8988T (cell line): Measurements from ENCODE around the gene RGS7.
A peak's percentile ranks its signal among the peaks of the same experiment; 100 is the strongest.
"Not testable (repeated sequence)": the region's sequence is repeated elsewhere in the genome, so short reads cannot be mapped to it uniquely, and the experiment has no call there.

Experiments used
- DNase-seq: peaks from one replicate; pipeline ENCODE4 v3.0.0; 2011

The RGS7 gene

GRCh38 chr1:240816472-240816871 lies 540.5 kb downstream of the RGS7 start:
- DNase-seq = no peak

- no peak for DNase-seq
Observed at GRCh38 chr1:240813720-240814119, 543.3 kb downstream of the RGS7 start.

DNA sequence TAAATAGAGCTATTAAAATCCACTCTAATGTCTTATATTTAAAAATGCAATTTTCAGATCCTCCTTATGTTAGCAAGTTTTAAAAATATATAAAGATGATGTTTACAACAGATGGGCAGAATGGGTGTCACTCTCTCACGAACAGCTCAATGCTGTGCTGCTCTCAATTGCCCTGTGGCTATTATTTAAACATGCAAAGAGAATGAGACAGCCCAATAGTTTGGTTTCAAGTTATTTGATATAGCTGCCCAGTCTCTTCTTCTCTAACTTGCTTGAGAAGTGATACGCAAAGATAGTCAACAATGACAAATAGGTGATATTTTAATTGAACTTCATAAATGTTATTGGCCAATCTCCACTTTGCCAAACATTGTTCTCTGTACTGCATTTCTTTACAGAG lies 545.7 kb downstream of the RGS7 start:
- no peak for DNase-seq

DNA sequence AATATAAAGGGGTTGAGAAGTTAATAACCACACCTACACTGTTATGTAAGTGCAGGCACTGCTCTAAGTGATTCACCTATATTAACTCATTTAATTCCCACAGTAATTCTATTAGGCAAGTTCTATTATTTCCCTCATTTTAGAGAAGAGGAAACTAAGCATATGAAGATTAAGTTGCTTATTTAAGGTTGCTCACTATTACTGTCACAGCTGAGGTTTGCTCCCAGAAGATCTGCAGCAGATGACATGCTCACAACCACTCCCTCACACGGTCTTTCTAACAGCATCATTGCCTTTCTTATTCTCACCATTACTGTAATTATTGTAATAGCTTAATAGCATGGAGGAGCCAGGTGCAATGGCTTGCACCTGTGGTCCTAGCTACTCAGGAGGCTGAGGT lies 548.6 kb downstream of the RGS7 start:
- no peak for DNase-seq

DNA sequence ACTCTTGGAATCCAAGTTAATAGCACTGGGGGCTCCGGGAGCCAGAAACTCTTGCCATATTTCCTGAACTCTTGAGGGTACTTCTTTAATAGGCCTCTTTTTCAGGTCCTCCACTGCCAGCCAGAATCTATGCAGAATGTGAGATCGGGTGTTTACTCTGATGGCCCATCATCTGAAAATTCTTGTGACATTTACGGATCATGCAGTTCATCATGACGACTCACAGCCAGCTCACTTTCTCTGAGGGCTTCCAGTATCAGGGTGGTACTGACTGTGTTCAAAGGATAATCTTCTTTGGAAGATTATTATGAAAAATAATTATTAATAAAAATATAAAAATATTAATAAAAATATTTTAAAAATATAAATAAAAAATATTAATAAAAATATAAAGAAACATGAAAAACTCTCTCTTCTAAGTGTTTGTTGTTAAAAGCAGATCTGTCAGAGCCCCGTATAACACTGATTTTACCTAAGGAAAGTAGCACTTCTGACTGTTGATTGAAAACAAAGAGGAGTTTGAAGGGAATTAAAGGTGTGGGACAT lies 550.7 kb downstream of the RGS7 start:
- DNase-seq = no peak

DNA sequence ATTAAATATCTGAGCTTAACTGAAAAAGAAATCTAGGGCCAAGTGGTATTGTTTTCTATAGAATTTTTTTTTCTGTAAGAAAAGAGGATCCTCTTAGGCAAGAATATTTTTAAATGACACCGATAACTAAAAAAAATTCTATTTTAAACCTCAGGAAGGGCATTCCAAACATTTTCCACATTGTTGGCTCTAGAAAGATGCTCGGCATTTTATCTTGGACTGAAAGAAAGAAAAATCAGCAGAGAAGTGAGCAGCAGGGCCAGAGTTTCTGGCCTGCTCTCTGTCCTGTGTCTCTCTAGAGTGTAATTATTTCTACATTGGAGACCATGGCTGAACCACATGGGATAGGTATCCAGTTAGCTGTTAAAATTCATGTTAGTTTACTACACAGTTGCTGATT lies 552.5 kb downstream of the RGS7 start:
- DNase-seq = no peak

GRCh38 chr1:240803151-240803550 lies 553.9 kb downstream of the RGS7 start:
- no peak for DNase-seq

DNA sequence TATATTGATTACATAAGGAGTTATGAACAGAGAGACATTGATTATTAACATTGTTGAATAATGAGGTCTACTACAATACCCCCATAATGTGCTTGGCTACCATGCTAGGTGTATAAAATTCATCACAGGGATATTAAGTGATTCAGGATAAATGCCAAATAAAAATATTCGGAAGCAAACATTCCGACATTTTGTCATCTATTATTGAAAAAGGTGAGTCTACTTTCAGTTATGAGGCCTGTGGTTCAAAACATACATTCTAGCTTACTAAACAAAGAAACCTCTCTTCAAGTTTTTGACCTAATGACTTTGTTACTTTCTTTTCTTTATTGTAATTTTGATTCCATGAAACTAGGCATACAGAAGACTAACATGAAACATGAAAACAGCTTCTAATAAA lies 554.7 kb downstream of the RGS7 start:
- DNase-seq = no peak

- DNase-seq = no peak
Observed at GRCh38 chr1:240801442-240801841, 555.6 kb downstream of the RGS7 start.

DNA sequence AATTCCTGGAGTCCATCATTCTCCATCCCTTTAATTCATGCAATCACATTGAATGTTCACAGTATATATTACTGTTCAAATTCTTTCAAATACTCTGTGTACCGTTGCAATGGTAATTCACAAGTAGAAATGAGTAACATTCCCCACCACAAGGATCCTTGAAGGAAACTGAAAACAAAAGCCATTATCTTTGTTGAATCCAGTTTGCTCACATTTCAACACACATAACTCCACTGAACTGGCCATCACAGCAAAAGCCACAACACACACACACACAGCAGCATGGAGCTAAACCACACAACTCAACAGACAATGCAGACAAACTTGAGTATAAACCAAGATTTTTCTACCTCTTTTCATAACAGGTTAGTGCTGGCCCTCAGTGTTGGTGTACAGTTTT lies 556.7 kb downstream of the RGS7 start:
- DNase-seq = no peak

GRCh38 chr1:240797050-240797449 lies 560.0 kb downstream of the RGS7 start:
- DNase-seq = no peak

- DNase-seq = no peak
Observed at GRCh38 chr1:240794046-240794843, 562.8 kb downstream of the RGS7 start.

DNA sequence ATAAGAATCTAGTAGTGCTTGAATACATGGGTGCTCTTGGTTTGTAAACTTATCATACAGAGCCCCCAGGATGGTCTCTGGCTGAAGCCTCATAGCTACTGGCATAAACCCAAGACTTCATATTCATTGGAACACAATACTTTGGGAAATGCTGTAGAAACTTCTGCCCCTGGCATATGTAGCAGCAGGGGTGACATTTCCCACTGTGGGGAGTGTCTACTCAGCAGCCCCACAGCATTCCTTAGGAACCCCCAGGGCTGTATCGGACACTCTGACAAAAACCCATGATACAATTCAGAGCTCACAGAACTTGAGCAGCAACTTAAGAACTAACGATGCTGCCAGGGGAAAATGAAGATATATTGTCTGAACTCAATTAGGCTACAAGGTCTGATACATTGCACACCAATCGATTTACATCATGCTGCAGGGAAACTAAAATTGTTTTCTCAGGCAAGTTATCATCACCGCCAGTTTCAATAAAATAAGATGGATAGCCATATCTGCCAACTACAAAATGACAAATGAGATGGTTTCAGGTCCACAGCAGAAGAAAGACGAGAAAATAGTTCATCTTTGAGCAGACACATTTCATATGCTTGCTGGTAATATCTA lies 564.0 kb downstream of the RGS7 start:
- DNase-seq = no peak

DNA sequence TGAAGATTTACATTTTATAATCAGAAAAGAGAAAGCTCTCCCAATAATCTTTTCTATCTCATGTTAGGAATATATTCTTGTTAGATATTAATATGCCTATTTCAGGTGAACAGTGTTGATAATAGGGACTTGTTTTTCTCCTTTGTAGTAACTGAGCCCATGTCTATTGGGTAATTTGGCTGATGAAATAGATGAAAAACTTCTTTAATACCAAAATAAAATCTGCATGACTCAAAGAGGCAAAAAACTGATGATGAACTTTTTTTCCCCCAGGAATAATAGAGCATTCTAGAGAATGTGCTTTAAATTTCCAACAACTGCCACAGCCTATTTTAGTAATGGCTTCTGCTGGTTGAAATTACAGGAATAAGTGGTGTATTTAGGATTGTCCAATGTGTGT lies 566.1 kb downstream of the RGS7 start:
- DNase-seq = no peak

DNA sequence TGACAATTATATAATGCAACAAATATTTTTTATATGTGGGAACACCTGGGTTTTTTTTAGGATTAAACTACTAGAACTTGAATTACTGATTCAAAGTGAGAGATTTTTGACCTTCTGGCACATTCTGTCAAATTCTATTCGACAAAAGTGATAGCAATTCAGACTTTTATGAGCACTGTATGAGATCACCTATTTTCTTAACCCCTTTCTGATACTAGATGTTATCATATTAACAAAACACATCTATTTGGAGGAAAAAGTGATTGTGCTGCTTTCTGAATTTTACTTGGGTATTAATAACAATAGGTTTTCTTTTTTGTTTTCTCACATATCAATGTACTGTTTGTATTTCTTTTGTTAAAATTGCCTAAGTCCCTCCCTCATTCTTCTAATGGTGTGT lies 570.1 kb downstream of the RGS7 start:
- DNase-seq = no peak

- DNase-seq = no peak
Observed at GRCh38 chr1:240784776-240785175, 572.2 kb downstream of the RGS7 start.

DNA sequence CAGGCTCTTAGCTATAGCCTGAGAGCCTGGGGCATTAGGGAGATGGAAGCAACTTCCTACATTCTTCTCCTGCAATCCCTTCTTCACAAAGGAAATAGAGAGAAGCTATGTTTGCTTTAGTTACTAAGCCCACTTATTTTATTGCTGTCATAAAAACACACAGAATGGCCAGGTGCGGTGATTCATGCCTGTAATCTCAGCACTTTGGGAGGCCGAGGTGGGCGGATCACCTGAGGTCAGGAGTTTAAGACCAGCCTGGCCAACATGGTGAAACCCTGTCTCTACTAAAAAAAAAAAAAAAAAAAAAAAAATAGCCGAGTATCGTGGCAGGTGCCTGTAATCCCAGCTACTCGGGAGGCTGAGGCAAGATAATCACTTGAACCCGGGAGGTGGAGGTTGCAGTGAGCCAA lies 573.3 kb downstream of the RGS7 start:
- not testable (repeated sequence) for DNase-seq

GRCh38 chr1:240776237-240776636 lies 580.8 kb downstream of the RGS7 start:
- DNase-seq = no peak

- DNase-seq = no peak
Observed at GRCh38 chr1:240772131-240772530, 584.9 kb downstream of the RGS7 start.

DNA sequence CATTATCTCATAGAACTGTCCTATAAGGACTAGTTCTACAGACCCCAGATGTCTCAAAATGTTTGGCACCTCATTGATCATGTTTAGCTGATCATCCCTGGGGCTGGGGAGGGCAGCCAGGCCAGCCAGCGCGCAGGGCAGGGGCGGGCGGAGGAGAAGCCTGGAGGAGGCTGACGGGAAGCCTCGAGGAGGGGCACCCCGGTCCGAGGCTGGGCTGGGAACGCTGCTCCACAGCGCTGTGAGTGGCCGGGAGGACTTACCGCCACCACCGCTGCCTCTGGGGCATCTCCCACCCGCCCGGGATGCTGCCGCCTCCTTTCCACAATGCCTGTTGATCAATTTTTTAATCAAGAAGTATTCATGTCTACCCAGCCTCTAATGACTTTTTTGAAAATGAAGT lies 585.6 kb downstream of the RGS7 start:
- no peak for DNase-seq

DNA sequence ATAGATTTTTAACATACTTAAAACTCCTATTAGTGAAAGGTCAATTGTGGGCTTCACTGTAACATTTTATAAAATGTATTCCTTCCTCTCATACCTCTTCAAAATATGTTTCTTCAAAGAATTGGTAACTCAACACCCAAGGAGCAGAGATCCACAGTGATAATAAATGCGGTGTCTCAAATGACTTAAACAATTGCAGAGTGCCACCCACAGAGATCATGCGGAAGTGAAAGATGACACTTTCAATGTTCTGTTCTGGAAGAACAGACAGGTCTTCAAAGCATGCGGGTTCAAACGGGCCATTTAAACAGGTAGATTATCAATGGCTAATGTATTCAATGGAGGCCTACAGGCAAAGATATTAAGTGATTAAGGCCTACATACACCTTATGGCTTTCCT lies 588.0 kb downstream of the RGS7 start:
- DNase-seq = no peak

DNA sequence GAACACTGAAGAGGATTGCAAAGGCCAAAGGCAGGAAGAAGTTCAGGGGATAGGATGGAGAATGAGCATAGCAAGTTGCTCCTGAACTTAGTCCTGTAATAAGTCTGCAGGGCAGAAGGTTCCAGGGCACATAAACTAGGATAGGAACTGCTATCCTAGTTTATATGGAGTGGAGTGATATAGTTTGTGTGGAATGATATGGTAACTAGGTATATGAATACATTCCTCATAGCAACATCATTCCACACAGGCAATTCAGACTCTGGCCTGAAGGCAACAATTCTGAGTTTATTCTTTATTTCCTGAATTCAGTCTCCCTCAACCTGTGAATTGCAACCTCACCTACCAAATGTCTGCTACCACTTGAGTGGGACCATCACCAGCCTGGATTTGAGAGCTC lies 590.2 kb downstream of the RGS7 start:
- DNase-seq = no peak

- DNase-seq = peak; percentile 43
Observed at GRCh38 chr1:240765732-240766363, 591.2 kb downstream of the RGS7 start.

DNA sequence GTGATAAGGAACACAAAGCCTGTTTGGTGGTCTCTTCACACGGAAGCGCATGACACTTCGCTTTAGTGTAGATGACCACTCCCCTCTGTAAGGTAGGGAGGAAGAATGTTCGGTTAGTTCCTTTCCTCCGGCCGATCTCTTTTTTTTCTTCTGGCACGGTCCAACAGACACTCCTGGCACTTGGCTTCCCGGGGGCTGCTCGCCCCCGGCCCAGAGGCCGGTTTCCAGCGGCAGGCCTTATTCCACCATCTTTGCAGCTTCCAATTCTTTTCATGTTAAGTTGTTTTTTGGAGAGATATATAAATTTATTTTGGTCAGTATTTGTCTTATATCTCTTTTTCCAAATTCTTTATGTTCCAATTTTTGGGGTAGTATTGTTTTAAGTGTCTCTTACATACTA lies 593.2 kb downstream of the RGS7 start:
- no peak for DNase-seq
